Sciatic nerve (tissue), 2 donors: ENCODE results near the gene OTUD6A. TPM values are rescaled to one million over a fixed set of nuclear protein-coding genes. Genes with fewer than 3 reads are reported as not detected.

Source experiments
- ATAC-seq: fragments of 200-7000 bp; cut with Tn5 transposase; one replicate; pipeline ENCODE4 v1.9.1; 2020; ENCODE audit warnings: mild to moderate bottlenecking, moderate library complexity
- DNase-seq: peaks from one replicate; pipeline ENCODE4 v3.0.0-alpha.2; 2020; ENCODE audit warnings: low spot score
- intact Hi-C: fragments of 100-400 bp; cut with DNase I; formaldehyde crosslinking; loops from one replicate; pipeline ENCODE4 v1.14.2; 2022
- total RNA-seq: library from RNA; stranded (reverse); fragmentation: NEBNext Ultra II Directional; extraction: Animal tissue kit (Norgen Biotek cat#: 25700); gene quantifications from one replicate; pipeline ENCODE4 v1.2.1, GENCODE V29; 2021
- donor health status: DM: no; HTN: no; CAD: no.
- donor health status: DM: no; HTN: no; CAD: no.

Gene OTUD6A
- total RNA-seq, 1 donor from 2014 or later = not detected

- ATAC-seq (no peak), DNase-seq (no peak)
- intact Hi-C loops = no loop called here
Measured at GRCh38 chrX:70043685-70044084, 18.6 kb upstream of the OTUD6A start.

DNA sequence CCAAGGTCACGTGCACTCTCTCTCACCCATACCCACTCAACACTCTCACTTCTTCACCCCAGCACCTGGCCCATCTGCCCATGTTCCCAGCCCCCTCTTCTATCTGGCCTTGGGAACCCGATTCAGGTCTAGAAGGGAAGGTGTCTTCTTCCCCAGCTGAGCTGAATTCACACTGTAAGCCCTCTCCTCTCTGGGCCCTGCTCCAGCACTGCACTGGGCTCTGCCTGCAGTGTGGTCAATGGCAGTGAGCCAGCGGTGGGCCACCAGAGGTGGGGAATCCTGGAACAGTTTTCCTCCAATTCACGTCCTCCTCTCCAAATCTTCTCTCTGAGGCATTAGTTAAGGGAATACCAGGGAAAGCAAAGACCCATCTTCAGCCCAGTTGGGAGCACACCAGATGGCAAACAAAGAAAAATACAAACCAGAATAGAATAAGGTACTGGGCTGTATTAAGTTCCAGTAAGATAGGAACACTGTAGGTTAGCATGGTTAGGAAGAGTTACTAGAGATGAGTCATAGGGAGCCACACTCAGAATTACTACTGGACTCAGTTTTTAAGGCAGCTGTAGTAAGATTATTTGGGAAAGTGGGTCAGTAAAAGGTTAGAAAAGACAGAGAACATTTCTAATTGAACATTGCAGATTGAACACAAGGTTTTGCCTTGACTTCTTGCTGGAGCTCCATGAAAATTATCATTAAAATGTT, 17.6 kb upstream of the OTUD6A start:
- DNase-seq (no peak), ATAC-seq (no peak)
- intact Hi-C loops = no loop called here

GRCh38 chrX:70046978-70047377, 15.3 kb upstream of the OTUD6A start:
- no peak for ATAC-seq
- DNase-seq = no peak
- intact Hi-C loops = no loop called here

- intact Hi-C loops = no loop called here
- no peak for ATAC-seq
- DNase-seq = no peak
Measured at GRCh38 chrX:70049406-70049805, 12.9 kb upstream of the OTUD6A start.

DNA sequence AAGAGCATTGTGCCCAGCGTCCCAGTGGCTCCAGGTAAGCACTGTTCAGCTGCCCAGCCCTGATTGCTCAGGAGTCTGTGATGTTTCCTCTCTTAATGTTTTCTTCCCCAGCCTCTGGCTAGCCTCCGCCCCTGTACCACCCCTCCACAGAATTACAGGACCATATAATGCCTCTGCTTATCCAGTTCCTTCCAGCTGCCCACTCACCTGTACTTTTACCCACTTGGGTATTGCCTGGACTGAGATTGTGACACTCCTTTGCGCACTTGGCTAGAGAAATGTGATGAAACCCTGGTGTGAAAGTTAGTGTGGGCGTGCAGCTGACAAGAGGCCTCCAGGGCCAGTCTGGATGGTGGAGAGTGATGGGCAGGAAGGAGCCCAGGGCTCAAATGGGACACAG, 12.3 kb upstream of the OTUD6A start, which contains the start of gene AWAT2:
TSS of gene AWAT2 (minus strand) at position 14 of the 400 bp plus-strand sequence. CDS start at position 8, 6 bp downstream.
- ATAC-seq (no peak), DNase-seq (no peak)
- intact Hi-C loops = no loop called here

GRCh38 chrX:70052895-70053615, 9.2 kb upstream of the OTUD6A start:
- intact Hi-C loops = no loop called here
- ATAC-seq = no peak
- no peak for DNase-seq

DNA sequence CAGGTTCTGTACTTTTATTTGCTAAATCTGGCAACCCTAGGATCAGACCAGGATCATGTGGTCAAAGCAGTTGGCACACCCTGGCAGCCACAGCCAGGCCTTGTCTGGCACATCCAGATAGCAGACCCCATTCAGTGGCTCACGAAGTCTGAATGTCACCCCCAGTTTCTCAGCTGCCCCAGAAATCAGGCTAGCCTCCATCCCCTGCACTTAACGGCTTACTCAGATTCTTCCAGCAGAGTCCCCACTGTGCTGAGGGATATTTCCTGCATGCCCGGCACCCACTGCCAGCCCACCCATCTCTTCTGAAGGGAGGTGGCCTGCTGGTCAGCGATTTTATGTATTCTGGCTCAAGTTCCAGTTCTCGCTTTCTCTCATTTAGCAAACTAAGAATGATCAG, 7.9 kb upstream of the OTUD6A start:
- intact Hi-C loops = no loop called here
- ATAC-seq (no peak), DNase-seq (no peak)

- DNase-seq = no peak
- intact Hi-C loops = no loop called here
- ATAC-seq = no peak
Measured at GRCh38 chrX:70062961-70063550, 799 bp downstream of the OTUD6A start.

- intact Hi-C loops = no loop called here
- DNase-seq (no peak), ATAC-seq (no peak)
Measured at GRCh38 chrX:70066646-70067045, 4.4 kb downstream of the OTUD6A start.

GRCh38 chrX:70079297-70079696, 17.0 kb downstream of the OTUD6A start:
- DNase-seq = no peak
- ATAC-seq = no peak
- intact Hi-C loops = no loop called here

- DNase-seq (no peak), ATAC-seq (no peak)
- intact Hi-C loops = no loop called here
Measured at GRCh38 chrX:70079870-70080269, 17.6 kb downstream of the OTUD6A start.

GRCh38 chrX:70082723-70083122, 20.5 kb downstream of the OTUD6A start:
- DNase-seq (no peak), ATAC-seq (no peak)
- intact Hi-C loops = no loop called here

DNA sequence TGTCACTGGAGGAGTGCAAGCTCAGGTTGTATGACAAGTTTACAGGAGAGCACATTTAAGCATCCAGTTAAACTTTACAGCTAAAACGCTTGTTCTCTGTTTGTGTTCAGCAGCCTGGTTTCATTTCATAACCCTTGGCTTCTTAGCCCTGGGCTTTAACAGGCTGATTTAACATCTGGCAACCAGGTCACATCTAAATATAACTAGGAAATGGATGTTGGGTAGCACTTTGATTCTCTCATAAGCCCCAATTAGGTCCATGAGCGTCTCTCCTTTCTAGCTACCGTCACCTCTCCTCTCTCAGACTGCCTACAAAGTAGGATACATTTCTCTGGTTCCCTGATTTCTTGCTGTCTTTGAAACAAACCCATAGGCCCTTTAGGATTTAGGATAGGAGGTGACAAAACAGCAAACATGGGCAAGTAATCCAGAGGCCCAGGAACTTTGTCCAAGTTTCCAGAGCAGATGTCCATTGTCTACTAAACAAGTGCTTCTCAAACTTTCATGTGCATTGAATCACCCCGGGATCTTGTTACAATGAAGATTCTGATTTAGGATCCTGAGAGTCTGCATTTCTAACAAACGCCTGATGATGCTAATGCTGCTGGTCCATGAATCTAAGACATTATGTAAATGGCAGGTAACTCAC, 22.5 kb downstream of the OTUD6A start:
- intact Hi-C loops = no loop called here
- no peak for ATAC-seq
- DNase-seq = no peak

GRCh38 chrX:70087857-70088630, 25.8 kb downstream of the OTUD6A start:
- DNase-seq = no peak
- no peak for ATAC-seq
- intact Hi-C loops = no loop called here

DNA sequence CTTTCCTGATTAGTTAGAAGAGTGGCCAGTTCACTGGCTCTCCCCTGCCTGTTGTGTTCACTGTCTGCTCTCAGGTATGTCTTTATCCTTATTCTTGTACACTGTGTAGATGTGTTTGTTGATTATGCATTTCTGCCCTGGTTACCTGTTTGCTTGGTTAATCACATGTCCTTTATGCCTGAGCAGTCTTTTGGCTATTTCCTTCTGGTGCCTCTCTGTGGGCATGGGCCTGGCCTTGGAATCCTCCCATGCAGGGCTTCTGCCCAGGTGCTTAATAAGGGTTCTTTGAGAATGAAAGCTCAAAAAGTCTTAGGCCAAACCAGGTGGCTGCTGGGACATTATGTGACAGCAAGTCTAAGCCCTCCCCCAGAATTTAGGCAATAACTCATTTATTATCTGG, 26.5 kb downstream of the OTUD6A start:
- intact Hi-C loops = no loop called here
- DNase-seq (no peak), ATAC-seq (no peak)

DNA sequence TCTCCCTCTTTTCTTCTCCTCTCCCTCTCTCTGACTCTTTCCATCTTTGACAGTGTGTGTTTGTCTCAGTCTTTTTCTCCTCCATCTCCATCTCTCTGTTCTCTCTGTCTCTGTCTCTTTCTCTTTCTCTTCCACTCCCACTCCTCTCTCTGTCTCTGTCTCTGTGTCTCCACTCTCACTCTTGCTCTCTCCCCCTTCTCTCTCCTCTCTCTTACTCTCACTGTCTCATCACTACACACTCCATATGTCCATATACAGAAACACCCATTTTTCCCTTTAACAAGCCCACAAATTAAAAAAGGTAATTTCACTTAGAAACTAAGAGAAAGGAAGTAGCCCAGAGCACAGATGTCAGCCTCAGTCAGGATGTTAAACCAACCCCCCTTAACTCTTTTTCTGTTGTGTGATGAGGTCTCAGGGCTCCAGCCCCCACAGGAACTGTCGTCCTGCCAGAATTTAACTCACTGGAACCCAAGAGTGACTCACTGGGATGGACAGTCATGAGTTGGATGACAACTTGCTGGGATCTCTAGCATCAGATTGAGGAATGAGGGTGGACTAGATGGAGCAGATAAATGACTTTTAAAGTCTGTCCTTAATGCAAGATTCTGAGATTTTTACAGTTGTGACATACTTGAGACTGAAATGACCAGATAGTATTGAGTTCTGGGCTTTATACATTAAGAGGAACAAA, 27.5 kb downstream of the OTUD6A start:
- no peak for ATAC-seq
- intact Hi-C loops = loop anchor here (10.0 kb wide), 1 partner anchor 555 kb away; no protein-coding TSS in a partner anchor
- no peak for DNase-seq

- intact Hi-C loops = loop anchor here (10.0 kb wide), 1 partner anchor 557 kb away; no protein-coding TSS in a partner anchor
- DNase-seq (no peak), ATAC-seq (no peak)
Measured at GRCh38 chrX:70092247-70092646, 30.0 kb downstream of the OTUD6A start.

DNA sequence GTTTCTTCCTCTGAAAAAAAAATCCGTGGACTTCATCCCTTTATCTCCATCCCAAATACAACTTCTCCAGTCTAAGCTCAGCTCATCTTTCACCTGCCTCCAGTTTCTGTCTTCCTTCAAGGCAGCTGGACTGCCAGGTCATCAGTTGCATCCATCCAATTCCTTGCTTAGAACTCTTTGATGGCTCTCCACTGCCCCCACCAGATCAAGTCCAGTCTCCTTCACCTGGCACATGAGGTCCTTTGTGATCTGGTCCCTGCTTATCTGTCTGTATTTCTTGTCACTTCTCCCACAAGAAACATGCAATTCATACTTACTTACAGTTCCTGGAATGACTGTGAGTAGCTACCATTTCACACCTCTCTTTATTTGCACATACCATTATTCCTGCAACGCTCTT, 33.8 kb downstream of the OTUD6A start:
- intact Hi-C loops = loop anchor here (10.0 kb wide), 1 partner anchor 561 kb away; no protein-coding TSS in a partner anchor
- ATAC-seq (no peak), DNase-seq (no peak)
